Psoas muscle (tissue), 8 donors: ENCODE results near the gene PTHLH. TPM values are rescaled to one million over a fixed set of nuclear protein-coding genes. Genes with fewer than 3 reads are reported as not detected.
A peak's percentile ranks its signal among the peaks of the same experiment; 100 is the strongest.

ENCODE experiments used
- ATAC-seq, 4 donors: fragments of 200-7000 bp; cut with Tn5 transposase; one replicate each; pipeline ENCODE4 v1.9.1; 2020; ENCODE audit warnings: moderate library complexity in 3 of 4, mild to moderate bottlenecking in 2 of 4
- DNase-seq, 2 donors: peaks; one replicate each; pipeline ENCODE4 v3.0.0-alpha.2; 2020
- H3K27ac ChIP-seq: fragments of 200-600 bp; one replicate; pipeline ENCODE4 v1.8.0; 2022
- H3K27me3 ChIP-seq, 3 donors: fragments of 200-600 bp in 1 of 3; one replicate each; pipeline versions ENCODE4 v1.6.1 to v1.8.0; 2013 to 2022; ENCODE audit warnings: low read length in 2 of 3, mild to moderate bottlenecking in 2 of 3, moderate library complexity in 1 of 3; ENCODE audit not compliant: insufficient read depth in 3 of 3
- H3K36me3 ChIP-seq, 2 donors: fragments of 200-600 bp in 1 of 2; one replicate each; pipeline versions ENCODE4 v1.6.1 to v1.8.0; 2013 to 2022; ENCODE audit warnings: low read depth in 1 of 2, mild to moderate bottlenecking in 1 of 2, moderate library complexity in 1 of 2; ENCODE audit not compliant: insufficient read depth in 1 of 2
- H3K4me1 ChIP-seq: fragments of 200-600 bp; one replicate; pipeline ENCODE4 v1.8.0; 2022
- H3K4me3 ChIP-seq: fragments of 200-600 bp; one replicate; pipeline ENCODE4 v1.8.0; 2022; ENCODE audit warnings: mild to moderate bottlenecking
- H3K9me3 ChIP-seq: fragments of 200-600 bp; one replicate; pipeline ENCODE4 v1.8.0; 2022
- WGBS, 3 donors: extraction: QIAGEN DNeasy Blood & Tissue Kit; methylation state at CpG; one replicate each; pipeline versions ENCODE4 v1.1.6 to v1.1.7; 2013; 5-methylcytosine and 5-hydroxymethylcytosine counted together
- intact Hi-C, 2 donors: fragments of 100-400 bp; cut with DNase I; formaldehyde crosslinking; loops; one replicate each; pipeline versions ENCODE4 v1.11.0 to v1.14.2; 2022
- polyA plus RNA-seq, 3 donors: library from polyadenylated mRNA; stranded (reverse); fragments of 200-250 nt; gene quantifications; one replicate each; pipeline ENCODE4 v1.2.3, GENCODE V29; 2013
- total RNA-seq, 4 donors: library from RNA; stranded (reverse); fragmentation: NEBNext Ultra II Directional in 2 of 4; extraction: Animal tissue kit (Norgen Biotek cat#: 25700) in 2 of 4; gene quantifications; one replicate each; pipeline versions ENCODE4 v1.2.1 to v1.2.4, GENCODE V29; 2021 to 2023
- TF ChIP-seq, protein P1 (sequence below): fragments of 200-600 bp; IDR thresholded peaks from one replicate; pipeline ENCODE4 v1.8.0; 2022; ENCODE audit warnings: antibody characterized with exemption
- donor health status: healthy with polysubstance abuse.
- donor health status: DM: no; HTN: no; CAD: no; lungs with moderate emphysema.
- donor health status: Bipolar disorder and iron deficiency.
- donor health status: healthy.
- donor health status: DM: yes; HTN: yes; CAD: no.
- donor health status: DM: no; HTN: no; CAD: no.
- donor health status: DM: no; HTN: no; CAD: no.
- donor health status: DM: yes; HTN: yes; CAD: no.

The PTHLH gene
- total and polyA plus RNA-seq, 7 donors = 0.08 to 0.54 (median 0.25) TPM; not detected in 3

- H3K9me3 ChIP-seq = no peaks in the 10 kb centered on the region
- WGBS, 3 donors = 1 to 2% (median 2%) methylated on average over 24 to 26 of the region's 26 CpGs
- H3K4me3 ChIP-seq = peak overlapping the region; percentile 52
- no peaks in the 10 kb centered on the region for H3K36me3 ChIP-seq
- intact Hi-C loops = loop anchor here in 1 of 2 donors (10.0 kb wide), 1 partner anchor 200 kb away; no protein-coding TSS in a partner anchor
- ATAC-seq (no peak), DNase-seq (peak in 1 of 2 donors; percentile 49)
- H3K27ac ChIP-seq = no peak overlapping the region
- TF ChIP-seq, protein P1, sequence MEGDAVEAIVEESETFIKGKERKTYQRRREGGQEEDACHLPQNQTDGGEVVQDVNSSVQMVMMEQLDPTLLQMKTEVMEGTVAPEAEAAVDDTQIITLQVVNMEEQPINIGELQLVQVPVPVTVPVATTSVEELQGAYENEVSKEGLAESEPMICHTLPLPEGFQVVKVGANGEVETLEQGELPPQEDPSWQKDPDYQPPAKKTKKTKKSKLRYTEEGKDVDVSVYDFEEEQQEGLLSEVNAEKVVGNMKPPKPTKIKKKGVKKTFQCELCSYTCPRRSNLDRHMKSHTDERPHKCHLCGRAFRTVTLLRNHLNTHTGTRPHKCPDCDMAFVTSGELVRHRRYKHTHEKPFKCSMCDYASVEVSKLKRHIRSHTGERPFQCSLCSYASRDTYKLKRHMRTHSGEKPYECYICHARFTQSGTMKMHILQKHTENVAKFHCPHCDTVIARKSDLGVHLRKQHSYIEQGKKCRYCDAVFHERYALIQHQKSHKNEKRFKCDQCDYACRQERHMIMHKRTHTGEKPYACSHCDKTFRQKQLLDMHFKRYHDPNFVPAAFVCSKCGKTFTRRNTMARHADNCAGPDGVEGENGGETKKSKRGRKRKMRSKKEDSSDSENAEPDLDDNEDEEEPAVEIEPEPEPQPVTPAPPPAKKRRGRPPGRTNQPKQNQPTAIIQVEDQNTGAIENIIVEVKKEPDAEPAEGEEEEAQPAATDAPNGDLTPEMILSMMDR = no peak
- peaks cover 0 to 66% (median 22%) of the 10 kb centered on the region in 3 donors for H3K27me3 ChIP-seq
- peaks cover 8% of the 10 kb centered on the region for H3K4me1 ChIP-seq
These were observed 2.2 kb upstream of the PTHLH start for GRCh38 chr12:27974735-27975221.

DNA sequence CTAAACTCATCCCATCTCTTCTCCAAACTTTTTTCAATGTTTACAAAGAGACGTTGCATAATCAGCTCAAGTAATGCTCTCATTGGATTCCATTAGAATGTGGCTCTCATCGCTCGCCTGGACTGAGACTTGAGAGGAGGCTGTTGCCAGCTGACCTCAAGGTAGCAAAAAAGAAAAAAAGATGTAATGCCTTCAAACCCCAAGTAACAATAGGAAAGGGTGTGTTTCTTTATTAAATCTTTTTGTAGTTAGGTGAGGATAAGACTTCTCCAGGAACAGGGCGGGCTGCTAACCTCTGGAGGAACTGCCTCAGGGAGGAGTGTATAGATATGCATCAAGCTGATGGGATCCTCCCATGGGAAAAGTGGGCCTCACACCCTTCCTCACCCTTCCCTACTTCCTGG, 956 bp upstream of the PTHLH start:
- no peak for ATAC-seq
- 72 to 79% (median 77%) methylated on average over 4 of the region's 4 CpGs for WGBS, 3 donors
- H3K4me3 ChIP-seq = no peak overlapping the region

GRCh38 chr12:27971606-27972005, 927 bp downstream of the PTHLH start:
- H3K27ac ChIP-seq = no peak overlapping the region
- TF ChIP-seq, protein P1 = no peak
- intact Hi-C loops = loop anchor here in 1 of 2 donors (10.0 kb wide), 1 partner anchor 203 kb away; no protein-coding TSS in a partner anchor

More for the DNA sequence above, 956 bp upstream of the PTHLH start:
- Histone ChIP-seq H3K36me3 (no peaks in the 10 kb centered on the region), H3K9me3 (no peaks in the 10 kb centered on the region), H3K27ac (no peak overlapping the region), H3K4me1 (peaks cover 17% of the 10 kb centered on the region), H3K27me3 (peaks cover 0 to 79% (median 30%) of the 10 kb centered on the region in 3 donors)
- TF ChIP-seq, protein P1 = no peak
- intact Hi-C loops = loop anchor here in 1 of 2 donors (10.0 kb wide), 1 partner anchor 201 kb away; no protein-coding TSS in a partner anchor
- no peak for DNase-seq

DNA sequence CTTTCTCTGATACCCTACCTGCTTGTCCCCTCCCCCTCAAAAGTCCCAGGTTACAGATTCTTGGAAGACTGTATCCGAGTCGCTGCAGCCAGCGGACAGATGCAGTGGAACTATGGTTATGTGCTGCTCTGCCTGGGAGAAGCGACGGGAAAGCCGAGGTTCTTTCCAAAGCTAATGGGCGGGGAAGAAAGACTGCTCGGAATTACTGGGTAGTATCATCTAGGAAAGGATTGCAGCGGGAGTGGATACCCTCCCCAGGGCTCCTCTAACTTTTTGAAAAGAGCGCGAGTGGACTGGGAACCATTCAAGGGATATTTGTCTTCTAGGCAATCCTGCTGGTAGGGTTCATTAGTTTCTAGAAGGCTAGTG, 1.4 kb downstream of the PTHLH start:
- Histone ChIP-seq H3K4me3 (peak overlapping the region; percentile 65), H3K4me1 (peaks cover 18% of the 10 kb centered on the region), H3K27ac (no peak overlapping the region), H3K9me3 (no peaks in the 10 kb centered on the region), H3K36me3 (no peaks in the 10 kb centered on the region), H3K27me3 (peaks cover 2 to 93% (median 30%) of the 10 kb centered on the region in 3 donors)
- DNase-seq = peak in 1 of 2 donors; percentile 32
- 40 to 49% (median 44%) methylated on average over 11 of the region's 11 CpGs for WGBS, 3 donors
- TF ChIP-seq, protein P1 = no peak
- intact Hi-C loops = loop anchor here in 1 of 2 donors (10.0 kb wide), 1 partner anchor 204 kb away; no protein-coding TSS in a partner anchor
- ATAC-seq = no peak

More at GRCh38 chr12:27971606-27972005, 927 bp downstream of the PTHLH start:
- H3K4me1 ChIP-seq = peaks cover 18% of the 10 kb centered on the region
- peaks cover 2 to 93% (median 30%) of the 10 kb centered on the region in 3 donors for H3K27me3 ChIP-seq
- DNase-seq (no peak), ATAC-seq (no peak)
- H3K9me3 ChIP-seq = no peaks in the 10 kb centered on the region
- H3K36me3 ChIP-seq = no peaks in the 10 kb centered on the region
- WGBS, 3 donors = 78 to 87% (median 80%) methylated on average over 7 of the region's 7 CpGs
- H3K4me3 ChIP-seq = no peak overlapping the region
